Body of pancreas (tissue), 4 donors: ENCODE data around the gene SETBP1. TPM values are rescaled to one million over a fixed set of nuclear protein-coding genes. Genes with fewer than 3 reads are reported as not detected.
A peak's percentile ranks its signal among the peaks of the same experiment; 100 is the strongest.

Experiments
- ATAC-seq: fragments of 150-250 bp; one replicate; pipeline ENCODE4 v1.9.1; 2016
- DNase-seq, 4 donors: peaks; one replicate each; pipeline ENCODE4 v3.0.0-alpha.2; 2019
- H3K27ac ChIP-seq, 4 donors: fragments of 200-600 bp; sonication (generic); 1 replicate in 3 of 4; 2 replicates in 1 of 4; pipeline versions ENCODE4 v1.5.1 to v1.6.1; 2016 to 2019; ENCODE audit warnings: mild to moderate bottlenecking in 1 of 4, mixed read lengths in 1 of 4, moderate library complexity in 1 of 4
- H3K27me3 ChIP-seq, 2 donors: fragments of 200-600 bp; sonication (generic); one replicate each; pipeline ENCODE4 v1.6.0; 2016; ENCODE audit warnings: mild to moderate bottlenecking in 1 of 2
- H3K36me3 ChIP-seq, 2 donors: fragments of 200-600 bp; sonication (generic); replicated peaks in 1 of 2; 2 replicates each; pipeline ENCODE4 v1.5.1; 2016; ENCODE audit warnings: low read depth in 2 of 2; ENCODE audit not compliant: insufficient read depth in 1 of 2
- H3K4me1 ChIP-seq: fragments of 200-600 bp; sonication (generic); one replicate; pipeline ENCODE4 v1.6.0; 2016
- H3K4me3 ChIP-seq, 2 donors: fragments of 200-600 bp; sonication (generic); 1 replicate in 1 of 2; 2 replicates in 1 of 2; pipeline ENCODE4 v1.5.1; 2016 to 2019
- H3K9me3 ChIP-seq, 3 donors: fragments of 200-600 bp; sonication (generic); 1 replicate in 2 of 3; 2 replicates in 1 of 3; pipeline ENCODE4 v1.5.1; 2016
- CTCF ChIP-seq, 7 experiments: fragments of 450-650 bp in 4 of 7; fragments of 200-600 bp in 3 of 7; sonication (generic) in 3 of 7; IDR thresholded peaks; one replicate each; pipeline ENCODE4 v1.5.1; 2016 to 2019; ENCODE audit warnings: antibody characterized with exemption in 7 of 7
- POLR2A ChIP-seq, 3 donors: fragments of 450-650 bp; IDR thresholded peaks; one replicate each; pipeline ENCODE4 v1.6.1; 2016; ENCODE audit warnings: antibody characterized with exemption in 3 of 3, mild to moderate bottlenecking in 2 of 3
- WGBS, 2 donors: methylation state at CpG; one replicate each; pipeline ENCODE4 v1.1.5; 2017; 5-methylcytosine and 5-hydroxymethylcytosine counted together
- intact Hi-C: fragments of 100-400 bp; cut with DNase I; formaldehyde crosslinking; loops from one replicate; pipeline ENCODE4 v1.15.1; 2023
- total RNA-seq, 2 donors: library from RNA; depleted of rRNA; stranded (reverse); fragments of >200 nt; gene quantifications; one replicate each; pipeline ENCODE4 v1.1.0, GENCODE V29; 2016

SETBP1 gene
- total RNA-seq, 2 donors from 2014 or later, result 23.6 to 37.2 TPM

GRCh38 chr18:45060102-45060501 is 379.4 kb downstream of the SETBP1 start:
- H3K4me1 ChIP-seq, result no peaks in the 10 kb centered on the region
- H3K9me3 ChIP-seq, result no peaks in the 10 kb centered on the region
- H3K27ac ChIP-seq, result no peak overlapping the region
- no peak for DNase-seq
- peaks cover 0 to 4% of the 10 kb centered on the region in 2 donors for H3K36me3 ChIP-seq
- no peak overlapping the region for H3K4me3 ChIP-seq
- no peak for ATAC-seq
- TF ChIP-seq CTCF (IDR thresholded peaks at IDR 0.05) (no peak), POLR2A (IDR thresholded peaks at IDR 0.05) (no peak)
- no peaks in the 10 kb centered on the region for H3K27me3 ChIP-seq
- intact Hi-C loops, result no loop called here

GRCh38 chr18:45061359-45061758 is 380.7 kb downstream of the SETBP1 start:
- intact Hi-C loops, result no loop called here
- H3K4me1 ChIP-seq, result no peaks in the 10 kb centered on the region
- ATAC-seq (no peak), DNase-seq (no peak)
- H3K36me3 ChIP-seq, result peaks cover 0 to 4% of the 10 kb centered on the region in 2 donors
- TF ChIP-seq POLR2A (IDR thresholded peaks at IDR 0.05), result no peak
- no peak for TF ChIP-seq CTCF (IDR thresholded peaks at IDR 0.05)
- WGBS, 2 donors, result 86 to 88% methylated on average over 2 of the region's 2 CpGs
- H3K27me3 ChIP-seq, result no peaks in the 10 kb centered on the region
- H3K9me3 ChIP-seq, result no peaks in the 10 kb centered on the region
- H3K4me3 ChIP-seq, result no peak overlapping the region
- H3K27ac ChIP-seq, result no peak overlapping the region

GRCh38 chr18:45063246-45064038 is 382.8 kb downstream of the SETBP1 start:
- Histone ChIP-seq H3K27ac (no peak overlapping the region), H3K9me3 (no peaks in the 10 kb centered on the region), H3K4me1 (no peaks in the 10 kb centered on the region), H3K27me3 (no peaks in the 10 kb centered on the region), H3K36me3 (peaks cover 0 to 4% of the 10 kb centered on the region in 2 donors), H3K4me3 (no peak overlapping the region)
- WGBS, 2 donors, result 91 to 96% methylated on average over 26 to 37 of the region's 55 CpGs
- TF ChIP-seq POLR2A (IDR thresholded peaks at IDR 0.05), result no peak
- no peak for TF ChIP-seq CTCF (IDR thresholded peaks at IDR 0.05)
- intact Hi-C loops, result no loop called here
- ATAC-seq (no peak), DNase-seq (no peak)

GRCh38 chr18:45066210-45066609 is 385.5 kb downstream of the SETBP1 start:
- DNase-seq (no peak), ATAC-seq (no peak)
- Histone ChIP-seq H3K4me3 (no peak overlapping the region), H3K27ac (no peak overlapping the region), H3K36me3 (peaks cover 0 to 4% of the 10 kb centered on the region in 2 donors), H3K9me3 (no peaks in the 10 kb centered on the region), H3K4me1 (no peaks in the 10 kb centered on the region), H3K27me3 (no peaks in the 10 kb centered on the region)
- no peak for TF ChIP-seq POLR2A (IDR thresholded peaks at IDR 0.05)
- no peak for TF ChIP-seq CTCF (IDR thresholded peaks at IDR 0.05)
- 81 to 92% methylated on average over 4 of the region's 4 CpGs for WGBS, 2 donors
- intact Hi-C loops, result no loop called here

- TF ChIP-seq POLR2A (IDR thresholded peaks at IDR 0.05) (no peak), CTCF (IDR thresholded peaks at IDR 0.05) (no peak)
- no peak for ATAC-seq
- intact Hi-C loops, result no loop called here
Observed at GRCh38 chr18:45066886-45067285, 386.2 kb downstream of the SETBP1 start.

More at GRCh38 chr18:45066886-45067285, 386.2 kb downstream of the SETBP1 start:
- no peak overlapping the region for H3K27ac ChIP-seq
- WGBS, 2 donors, result 74 to 91% methylated on average over 2 of the region's 2 CpGs
- peak in 1 of 4 donors; percentile 36 for DNase-seq
- H3K27me3 ChIP-seq, result no peaks in the 10 kb centered on the region
- H3K36me3 ChIP-seq, result peaks cover 0 to 4% of the 10 kb centered on the region in 2 donors
- no peaks in the 10 kb centered on the region for H3K9me3 ChIP-seq
- no peak overlapping the region for H3K4me3 ChIP-seq
- no peaks in the 10 kb centered on the region for H3K4me1 ChIP-seq
